Liver (tissue), 9 donors: Measurements from ENCODE around the gene MTRR. TPM values are rescaled to one million over a fixed set of nuclear protein-coding genes. Genes with fewer than 3 reads are reported as not detected.

Source experiments
- DNase-seq: peaks from one replicate; pipeline ENCODE4 v3.0.0-alpha.2; 2017; ENCODE audit warnings: low spot score
- H3K27ac ChIP-seq, 2 donors: one replicate each; pipeline ENCODE4 v1.7.0; 2013; ENCODE audit warnings: inconsistent platforms in 2 of 2, low read length in 2 of 2, control low read depth in 1 of 2, low read depth in 1 of 2, mild to moderate bottlenecking in 1 of 2
- H3K27me3 ChIP-seq, 4 donors: one replicate each; pipeline versions ENCODE4 v1.6.1 to v1.7.0; 2013; ENCODE audit warnings: low read length in 3 of 4, inconsistent platforms in 1 of 4, mild to moderate bottlenecking in 1 of 4, moderate library complexity in 1 of 4; ENCODE audit not compliant: control insufficient read depth in 4 of 4, insufficient read depth in 4 of 4
- H3K36me3 ChIP-seq, 4 donors: one replicate each; pipeline versions ENCODE4 v1.6.1 to v1.7.0; 2013; ENCODE audit warnings: low read length in 3 of 4, mild to moderate bottlenecking in 3 of 4, low read depth in 1 of 4, moderate library complexity in 1 of 4; ENCODE audit not compliant: control insufficient read depth in 4 of 4, insufficient read depth in 3 of 4
- H3K4me1 ChIP-seq, 4 donors: one replicate each; pipeline versions ENCODE4 v1.6.1 to v1.7.0; 2013; ENCODE audit warnings: low read length in 3 of 4, mild to moderate bottlenecking in 3 of 4, moderate library complexity in 1 of 4; ENCODE audit not compliant: control insufficient read depth in 4 of 4, insufficient read depth in 4 of 4
- H3K4me3 ChIP-seq, 3 donors: one replicate each; pipeline versions ENCODE4 v1.6.1 to v1.7.0; 2013; ENCODE audit warnings: low read length in 3 of 3, control low read depth in 1 of 3, low read depth in 1 of 3, mild to moderate bottlenecking in 1 of 3
- H3K9ac ChIP-seq, 2 donors: one replicate each; pipeline ENCODE4 v1.7.0; 2013; ENCODE audit warnings: low read length in 2 of 2, mild to moderate bottlenecking in 2 of 2, moderate library complexity in 2 of 2, control low read depth in 1 of 2, low read depth in 1 of 2
- H3K9me3 ChIP-seq, 4 donors: one replicate each; pipeline versions ENCODE4 v1.6.1 to v1.7.0; 2013; ENCODE audit warnings: low read length in 3 of 4; ENCODE audit not compliant: control insufficient read depth in 4 of 4
- ATF3 ChIP-seq: IDR thresholded peaks from 2 replicates; pipeline ENCODE4 v1.6.1; 2016; ENCODE audit warnings: antibody characterized with exemption
- EGR1 ChIP-seq, 2 donors: IDR thresholded peaks; 2 replicates each; pipeline ENCODE4 v1.6.1; 2016 to 2018; ENCODE audit warnings: antibody characterized with exemption in 2 of 2, low read depth in 2 of 2
- GABPA ChIP-seq, 2 donors: IDR thresholded peaks in 1 of 2; conservative IDR thresholded peaks in 1 of 2; 2 replicates each; pipeline ENCODE4 v1.6.1; 2016; ENCODE audit warnings: antibody characterized with exemption in 2 of 2, mild to moderate bottlenecking in 1 of 2, moderate library complexity in 1 of 2
- HNF4A ChIP-seq, 2 donors: conservative IDR thresholded peaks; 2 replicates each; pipeline ENCODE4 v1.6.1; 2016; ENCODE audit warnings: antibody characterized with exemption in 2 of 2, mild to moderate bottlenecking in 2 of 2
- HNF4G ChIP-seq: IDR thresholded peaks from 2 replicates; pipeline ENCODE4 v1.6.1; 2016; ENCODE audit warnings: antibody characterized with exemption
- JUND ChIP-seq, 2 donors: IDR thresholded peaks; 2 replicates each; pipeline ENCODE4 v1.6.1; 2016; ENCODE audit warnings: antibody characterized with exemption in 2 of 2
- NR2F2 ChIP-seq: IDR thresholded peaks from 2 replicates; pipeline ENCODE4 v1.6.1; 2016; ENCODE audit warnings: antibody characterized with exemption
- RAD21 ChIP-seq, 2 donors: IDR thresholded peaks; 2 replicates each; pipeline ENCODE4 v1.6.1; 2016; ENCODE audit warnings: antibody characterized with exemption in 2 of 2, mild to moderate bottlenecking in 2 of 2
- REST ChIP-seq: IDR thresholded peaks from 2 replicates; pipeline ENCODE4 v1.6.1; 2016; ENCODE audit warnings: antibody characterized with exemption, mild to moderate bottlenecking
- RXRA ChIP-seq, 2 donors: IDR thresholded peaks; 2 replicates each; pipeline ENCODE4 v1.6.1; 2017 to 2018; ENCODE audit warnings: antibody characterized with exemption in 2 of 2, mild to moderate bottlenecking in 1 of 2
- TAF1 ChIP-seq: conservative IDR thresholded peaks from 2 replicates; pipeline ENCODE4 v1.6.1; 2016; ENCODE audit warnings: antibody characterized with exemption, mild to moderate bottlenecking
- YY1 ChIP-seq: IDR thresholded peaks from 2 replicates; pipeline ENCODE4 v1.6.1; 2016; ENCODE audit warnings: antibody characterized with exemption, mild to moderate bottlenecking
- ZBTB33 ChIP-seq: IDR thresholded peaks from 2 replicates; pipeline ENCODE4 v1.6.1; 2016; ENCODE audit warnings: antibody characterized with exemption
- WGBS: extraction: QIAGEN DNeasy Blood & Tissue Kit; methylation state at CpG from one replicate; pipeline ENCODE4 v1.1.7; 2013; 5-methylcytosine and 5-hydroxymethylcytosine counted together
- polyA plus RNA-seq, 2 donors: library from polyadenylated mRNA; stranded (reverse) in 1 of 2; unstranded in 1 of 2; fragments of 200-250 nt in 1 of 2; fragments of >200 nt in 1 of 2; fragmentation: Nextera tagmentation in 1 of 2; extraction: Ambion mirVana in 1 of 2; gene quantifications; one replicate each; pipeline versions ENCODE4 v1.2.1 to v1.2.3, GENCODE V29; 2013 to 2015
- total RNA-seq, 2 donors: library from RNA; depleted of rRNA; stranded (reverse); fragments of >200 nt; gene quantifications; one replicate each; pipeline ENCODE4 v1.2.3, GENCODE V29; 2014
- donor health status: healthy.
- donor health status: healthy.
- donor health status: healthy.
- donor health status: healthy.
- donor health status: healthy.

MTRR gene
- total and polyA plus RNA-seq, 4 donors: 16.2 to 49.7 (median 18.0) TPM

GRCh38 chr5:7851617-7852289, 17.2 kb upstream of the MTRR start (continued):
- no peak for TF ChIP-seq ATF3

GRCh38 chr5:7852542-7852941, 16.4 kb upstream of the MTRR start:
- peak overlapping the region; percentile 62 to 69 for H3K27ac ChIP-seq

GRCh38 chr5:7852988-7853387, 16.0 kb upstream of the MTRR start:
- Histone ChIP-seq H3K4me3 (no peak overlapping the region), H3K9me3 (no peaks in the 10 kb centered on the region), H3K36me3 (no peaks in the 10 kb centered on the region), H3K27ac (no peak overlapping the region), H3K9ac (no peak overlapping the region), H3K27me3 (no peaks in the 10 kb centered on the region), H3K4me1 (peaks cover 4 to 21% (median 16%) of the 10 kb centered on the region in 4 donors)
- no peak for TF ChIP-seq EGR1 (IDR thresholded peaks at IDR 0.05; ENCODE audit: low read depth in 2 of 2)
- WGBS: 86% methylated on average over 2 of the region's 2 CpGs
- no peak for DNase-seq

More at GRCh38 chr5:7852542-7852941, 16.4 kb upstream of the MTRR start:
- Histone ChIP-seq H3K36me3 (no peaks in the 10 kb centered on the region), H3K27me3 (no peaks in the 10 kb centered on the region), H3K9ac (no peak overlapping the region), H3K9me3 (no peaks in the 10 kb centered on the region), H3K4me1 (peaks cover 4 to 21% (median 16%) of the 10 kb centered on the region in 4 donors), H3K4me3 (no peak overlapping the region)
- no peak for DNase-seq
- 68% methylated on average over 1 of the region's 1 CpG for WGBS
- no peak for TF ChIP-seq HNF4G
- TF ChIP-seq RXRA (IDR thresholded peaks at IDR 0.05): peak in 1 of 2 donors; percentile 13
- no peak for TF ChIP-seq ATF3
- TF ChIP-seq TAF1: no peak
- no peak for TF ChIP-seq RAD21 (IDR thresholded peaks at IDR 0.05)
- TF ChIP-seq JUND (IDR thresholded peaks at IDR 0.05): peak in 1 of 2 donors; percentile 53
- no peak for TF ChIP-seq YY1
- TF ChIP-seq EGR1 (IDR thresholded peaks at IDR 0.05; ENCODE audit: low read depth in 2 of 2): no peak
- no peak for TF ChIP-seq REST
- TF ChIP-seq NR2F2: peak; percentile 30

- DNase-seq: no peak
- 80% methylated on average over 3 of the region's 3 CpGs for WGBS
- no peaks in the 10 kb centered on the region for H3K9me3 ChIP-seq
- peaks cover 3 to 19% (median 15%) of the 10 kb centered on the region in 4 donors for H3K36me3 ChIP-seq
- no peak overlapping the region for H3K27ac ChIP-seq
- no peak overlapping the region for H3K4me3 ChIP-seq
- no peak for TF ChIP-seq HNF4A (conservative IDR thresholded peaks at IDR 0.05)
- TF ChIP-seq JUND (IDR thresholded peaks at IDR 0.05): no peak
- no peak for TF ChIP-seq RAD21 (IDR thresholded peaks at IDR 0.05)
- TF ChIP-seq GABPA (IDR thresholded peaks at IDR 0.05 in 1 of 2, conservative IDR thresholded peaks at IDR 0.05 in 1 of 2): no peak
- no peak for TF ChIP-seq ZBTB33
- no peak for TF ChIP-seq ATF3
- H3K4me1 ChIP-seq: peaks cover 4 to 21% (median 13%) of the 10 kb centered on the region in 4 donors
- no peaks in the 10 kb centered on the region for H3K27me3 ChIP-seq
- no peak overlapping the region for H3K9ac ChIP-seq
Measured at GRCh38 chr5:7855611-7856010, 13.3 kb upstream of the MTRR start.
